ENCODE measurements around the gene OR52M1.
A peak's percentile ranks its signal among the peaks of the same experiment; 100 is the strongest.

OR52M1 gene, protein sequence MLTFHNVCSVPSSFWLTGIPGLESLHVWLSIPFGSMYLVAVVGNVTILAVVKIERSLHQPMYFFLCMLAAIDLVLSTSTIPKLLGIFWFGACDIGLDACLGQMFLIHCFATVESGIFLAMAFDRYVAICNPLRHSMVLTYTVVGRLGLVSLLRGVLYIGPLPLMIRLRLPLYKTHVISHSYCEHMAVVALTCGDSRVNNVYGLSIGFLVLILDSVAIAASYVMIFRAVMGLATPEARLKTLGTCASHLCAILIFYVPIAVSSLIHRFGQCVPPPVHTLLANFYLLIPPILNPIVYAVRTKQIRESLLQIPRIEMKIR

GRCh38 chr11:4544891-4545290 is at the start of gene OR52M1:
OR52M1 (plus strand) TSS chr11:4545191; CDS start chr11:4545191, 0 bp downstream.
- DNase-seq (ENCODE audit: low read depth), result no peak
- no peak within 1 kb of the TSS for H3K4me3 ChIP-seq (replicated peaks; ENCODE audit: low read depth, low read length)
- no peak for TF ChIP-seq CTCF (IDR thresholded peaks at IDR 0.05; ENCODE audit: low read length, missing control alignments)

DNA sequence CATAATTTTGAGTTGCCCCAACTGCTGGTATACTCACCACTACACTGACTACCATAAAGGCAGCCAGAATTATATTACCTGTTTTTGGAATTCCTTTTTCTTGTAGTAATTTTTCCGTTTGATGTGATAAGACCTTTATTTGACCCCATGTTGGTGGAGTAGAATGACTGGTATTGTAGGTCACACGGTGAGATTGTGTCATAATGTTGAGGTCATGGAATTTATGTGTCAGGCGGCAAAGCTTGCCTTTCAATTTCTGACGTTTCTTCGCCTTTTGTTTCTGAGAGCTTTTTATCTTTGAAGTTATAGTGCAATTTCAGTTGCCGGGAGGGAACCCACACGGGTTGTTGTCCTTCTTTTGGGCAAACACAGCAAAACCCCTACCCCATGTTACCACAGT is 49.5 kb upstream of the OR52M1 start:
- DNase-seq (ENCODE audit: low read depth), result peak; percentile 29
- no peak for TF ChIP-seq CTCF (IDR thresholded peaks at IDR 0.05; ENCODE audit: low read length, missing control alignments)
- H3K4me3 ChIP-seq (replicated peaks; ENCODE audit: low read depth, low read length), result no peak overlapping the region

- DNase-seq (ENCODE audit: low read depth), result no peak
- no peak overlapping the region for H3K4me3 ChIP-seq (replicated peaks; ENCODE audit: low read depth, low read length)
- no peak for TF ChIP-seq CTCF (IDR thresholded peaks at IDR 0.05; ENCODE audit: low read length, missing control alignments)
Observed at GRCh38 chr11:4495986-4496385, 49.0 kb upstream of the OR52M1 start.

DNA sequence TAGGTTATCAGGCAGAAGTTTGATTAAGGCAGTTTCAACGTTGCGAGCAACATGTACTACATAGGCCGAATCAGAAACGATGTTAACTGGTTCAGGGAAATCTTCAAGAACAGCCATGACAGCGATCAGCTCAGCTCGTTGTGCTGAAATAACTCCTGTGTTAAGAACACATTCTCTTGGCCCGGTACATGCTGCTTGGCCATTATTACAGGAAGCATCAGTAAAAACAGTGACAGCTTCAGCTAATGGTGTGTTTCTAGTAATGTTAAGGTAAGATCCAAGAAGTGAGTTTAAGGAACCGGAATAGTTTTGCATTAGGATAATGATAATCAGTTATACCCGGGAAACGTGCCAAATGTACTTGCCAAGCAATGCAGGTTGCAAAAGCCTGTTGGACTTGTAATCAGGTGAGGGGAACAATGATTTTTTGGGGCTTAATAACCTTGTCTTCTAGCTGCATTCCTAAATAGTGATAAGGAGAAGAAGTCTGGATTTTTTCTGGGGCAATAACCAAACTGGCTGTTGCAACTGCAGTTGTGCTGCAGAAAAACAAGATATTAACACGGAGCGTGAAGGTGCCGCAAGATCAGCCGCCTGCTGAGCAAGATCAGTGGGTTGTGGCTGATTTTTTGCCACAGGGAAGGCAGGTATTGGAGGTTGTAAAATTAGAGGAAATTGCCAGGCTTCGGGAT is 48.3 kb upstream of the OR52M1 start:
- DNase-seq (ENCODE audit: low read depth), result peak; percentile 6
- H3K4me3 ChIP-seq (replicated peaks; ENCODE audit: low read depth, low read length), result no peak overlapping the region
- no peak for TF ChIP-seq CTCF (IDR thresholded peaks at IDR 0.05; ENCODE audit: low read length, missing control alignments)

- TF ChIP-seq CTCF (IDR thresholded peaks at IDR 0.05; ENCODE audit: low read length, missing control alignments), result no peak
- H3K4me3 ChIP-seq (replicated peaks; ENCODE audit: low read depth, low read length), result no peak overlapping the region
- DNase-seq (ENCODE audit: low read depth), result no peak
Observed at GRCh38 chr11:4508886-4509285, 36.1 kb upstream of the OR52M1 start.

DNA sequence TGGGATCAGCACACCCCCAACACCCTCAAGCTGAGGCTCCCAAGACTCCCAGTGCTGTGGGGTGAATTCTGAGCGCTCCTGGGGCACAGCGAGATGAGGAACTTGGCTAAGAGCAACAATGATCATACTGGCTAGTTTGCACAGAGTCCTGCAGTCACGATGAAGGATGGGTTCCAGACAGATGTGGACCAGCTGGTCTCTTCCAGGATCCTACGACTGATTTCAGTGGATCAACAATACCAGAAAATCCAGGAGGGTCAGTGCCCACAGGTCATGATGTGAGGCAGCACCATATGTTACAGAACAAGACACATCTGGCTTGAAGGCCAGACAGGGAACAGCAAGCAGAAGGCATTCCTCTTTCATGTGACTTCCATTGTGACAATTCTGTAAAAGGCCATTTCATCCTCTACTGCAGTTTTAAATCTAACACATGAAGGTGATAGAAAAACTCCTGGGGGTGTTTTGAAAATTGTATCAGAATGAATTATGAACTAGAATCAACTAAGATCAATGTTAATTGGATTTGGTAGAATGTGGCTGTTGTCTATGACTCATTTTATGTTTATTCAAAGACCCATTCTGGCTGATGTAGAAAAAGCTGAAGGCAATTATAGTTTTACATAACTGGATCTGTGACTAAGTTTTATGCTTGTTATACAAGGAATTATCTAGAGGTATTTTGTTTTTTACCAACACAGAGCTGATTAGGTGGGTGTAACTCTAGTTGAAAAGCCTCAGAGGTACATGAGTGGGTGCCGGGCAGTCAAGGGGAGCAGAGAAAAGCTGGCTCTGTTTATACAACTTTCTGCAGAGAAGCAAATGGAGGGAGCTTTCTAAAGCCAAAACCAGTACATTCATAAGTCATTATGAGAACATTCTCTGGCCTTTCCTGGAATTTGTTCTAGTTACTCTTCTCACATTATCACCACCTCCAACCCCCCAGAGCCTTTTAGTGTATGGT is 33.4 kb upstream of the OR52M1 start:
- no peak overlapping the region for H3K4me3 ChIP-seq (replicated peaks; ENCODE audit: low read depth, low read length)
- TF ChIP-seq CTCF (IDR thresholded peaks at IDR 0.05; ENCODE audit: low read length, missing control alignments), result no peak
- no peak for DNase-seq (ENCODE audit: low read depth)
